Kidney epithelial cell (primary cell): ENCODE results near the gene RNF166. TPM values are rescaled to one million over a fixed set of nuclear protein-coding genes. Genes with fewer than 3 reads are reported as not detected.

ENCODE experiments used
- DNase-seq: peaks from one replicate; pipeline ENCODE4 v3.0.0-alpha.2; 2010; ENCODE audit warnings: low read depth
- H3K27me3 ChIP-seq: 2 replicates; pipeline ENCODE4 v1.6.0; 2011; ENCODE audit warnings: low read length; ENCODE audit not compliant: control insufficient read depth, insufficient read depth
- H3K36me3 ChIP-seq: 2 replicates; pipeline ENCODE4 v1.5.1; 2011; ENCODE audit warnings: low read length; ENCODE audit not compliant: control insufficient read depth, insufficient read depth
- H3K4me3 ChIP-seq: 2 replicates; pipeline ENCODE4 v1.5.1; 2011; ENCODE audit warnings: low read depth, mild to moderate bottlenecking, control low read depth, low read length
- CTCF ChIP-seq: IDR thresholded peaks from 2 replicates; pipeline ENCODE4 v1.5.1; 2011; ENCODE audit warnings: mild to moderate bottlenecking, moderate library complexity, low read length, control low read depth, inconsistent platforms; ENCODE audit not compliant: insufficient read depth, poor library complexity, severe bottlenecking
- total RNA-seq: library from RNA; depleted of rRNA; stranded (reverse); fragments of >200 nt; gene quantifications from 2 replicates; pipeline ENCODE4 v1.2.3, GENCODE V29; 2015

The RNF166 gene
- total RNA-seq, 1 donor from 2014 or later: 33.0 TPM

- no peaks in the 10 kb centered on the region for H3K27me3 ChIP-seq
- no peak for DNase-seq
- no peak for TF ChIP-seq CTCF
Measured at GRCh38 chr16:88699180-88699579, 7.0 kb downstream of the RNF166 start.

GRCh38 chr16:88698646-88699045 is 7.6 kb downstream of the RNF166 start:
- Histone ChIP-seq H3K36me3 (no peaks in the 10 kb centered on the region), H3K27me3 (no peaks in the 10 kb centered on the region), H3K4me3 (no peak overlapping the region)
- TF ChIP-seq CTCF: no peak
- no peak for DNase-seq

More at GRCh38 chr16:88699180-88699579, 7.0 kb downstream of the RNF166 start:
- Histone ChIP-seq H3K36me3 (no peaks in the 10 kb centered on the region), H3K4me3 (no peak overlapping the region)

- peak; percentile 50 for TF ChIP-seq CTCF
- DNase-seq: no peak
- H3K27me3 ChIP-seq: no peaks in the 10 kb centered on the region
- H3K4me3 ChIP-seq: no peak overlapping the region
- no peaks in the 10 kb centered on the region for H3K36me3 ChIP-seq
Measured at GRCh38 chr16:88697831-88698615, 8.2 kb downstream of the RNF166 start.

GRCh38 chr16:88697116-88697830 is 8.9 kb downstream of the RNF166 start:
- TF ChIP-seq CTCF: no peak
- Histone ChIP-seq H3K27me3 (no peaks in the 10 kb centered on the region), H3K4me3 (no peak overlapping the region), H3K36me3 (no peaks in the 10 kb centered on the region)
- DNase-seq: no peak

- no peaks in the 10 kb centered on the region for H3K36me3 ChIP-seq
- TF ChIP-seq CTCF: no peak
- H3K4me3 ChIP-seq: no peak overlapping the region
- no peak for DNase-seq
- H3K27me3 ChIP-seq: peaks cover 2% of the 10 kb centered on the region
Measured at GRCh38 chr16:88696441-88696840, 9.8 kb downstream of the RNF166 start.

GRCh38 chr16:88695753-88696152 is 10.5 kb downstream of the RNF166 start:
- TF ChIP-seq CTCF: no peak
- peaks cover 3% of the 10 kb centered on the region for H3K27me3 ChIP-seq
- no peaks in the 10 kb centered on the region for H3K36me3 ChIP-seq
- H3K4me3 ChIP-seq: no peak overlapping the region
- DNase-seq: no peak
